HG03060 (cell line): ENCODE measurements around the gene SLC22A3.
"Not testable (repeated sequence)": the region's sequence is repeated elsewhere in the genome, so short reads cannot be mapped to it uniquely, and the experiment has no call there.

Experiments
- ATAC-seq: cut with Tn5 transposase; IDR thresholded peaks from one replicate; pipeline ENCODE4 v1.9.1; 2021; ENCODE audit warnings: low read depth, moderate number of reproducible peaks; ENCODE audit not compliant: unreplicated experiment

SLC22A3 gene

DNA sequence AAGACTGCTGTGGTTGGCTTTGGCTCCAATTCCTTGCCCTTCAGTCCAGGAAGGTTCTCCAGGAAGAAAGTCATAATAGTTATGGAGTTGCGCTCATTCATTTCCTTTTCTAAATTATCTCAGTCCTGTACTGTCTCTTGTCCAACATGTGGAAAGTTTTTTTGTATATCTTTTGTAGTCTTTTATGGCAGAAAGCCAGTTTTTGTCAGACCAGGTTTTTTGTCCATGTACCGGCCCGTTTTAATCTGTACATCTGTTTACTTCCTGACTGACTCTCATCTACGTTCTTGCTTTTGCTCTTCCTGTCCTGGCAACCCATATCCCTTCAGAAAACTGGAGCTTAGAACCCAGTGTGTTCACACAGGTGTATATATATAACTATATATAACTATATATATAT is 127.9 kb downstream of the SLC22A3 start:
- ATAC-seq = not testable (repeated sequence)

DNA sequence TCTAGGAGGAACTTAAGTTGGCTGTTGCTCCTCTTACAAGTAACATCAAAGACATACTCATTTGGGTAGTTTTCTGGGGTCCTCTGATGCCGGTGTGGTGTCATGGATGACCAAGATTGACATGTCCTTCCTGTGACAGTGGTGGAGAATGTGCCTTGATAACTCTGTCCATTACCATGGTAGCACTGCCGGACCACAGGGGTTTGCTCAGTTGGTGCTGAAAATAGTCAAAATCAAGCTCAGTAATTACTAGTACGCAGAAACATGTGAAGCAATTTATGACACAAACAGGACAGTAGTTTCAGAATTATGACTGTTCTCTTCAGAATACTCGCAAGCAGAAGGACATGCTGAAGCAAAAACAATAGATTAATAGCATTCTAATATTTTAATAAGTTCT is 128.9 kb downstream of the SLC22A3 start:
- ATAC-seq = not testable (repeated sequence)

DNA sequence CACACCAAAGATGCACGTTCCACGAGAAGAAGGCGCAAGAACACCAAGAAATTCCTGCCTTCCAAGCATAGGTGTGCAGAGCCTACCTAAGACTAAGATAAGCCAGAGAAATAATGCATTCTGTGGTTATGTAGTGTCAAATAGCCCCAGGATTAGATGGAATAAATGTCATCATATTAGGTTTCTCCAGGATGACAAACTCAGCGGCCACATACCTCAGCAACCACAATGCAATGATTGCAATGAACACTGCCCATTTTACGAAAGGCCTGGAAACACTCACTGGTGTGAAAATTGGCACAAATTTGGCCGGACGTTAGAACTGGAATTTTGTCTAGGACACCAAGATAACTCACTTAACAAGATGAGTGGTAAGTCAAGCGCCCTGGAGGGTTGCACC is 129.7 kb downstream of the SLC22A3 start:
- ATAC-seq = no peak

DNA sequence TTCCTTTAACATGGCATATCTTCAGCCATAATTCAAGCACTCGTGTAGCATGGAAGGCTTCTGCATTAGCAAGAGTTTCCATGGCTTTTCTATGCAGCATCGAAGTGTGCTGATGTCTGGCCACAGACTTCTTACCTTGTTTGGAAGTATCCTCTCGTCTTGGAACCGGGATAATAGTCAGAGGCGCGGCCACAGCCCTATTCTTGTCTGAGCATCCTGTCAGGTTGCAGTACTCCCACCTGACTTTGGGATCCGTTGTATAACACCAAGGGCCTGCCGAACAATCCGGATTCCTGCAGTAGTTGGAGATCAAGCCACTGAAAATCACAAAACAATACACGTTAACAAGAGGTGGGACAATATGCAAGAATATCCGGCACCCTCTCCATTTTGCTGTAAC is 138.9 kb downstream of the SLC22A3 start:
- ATAC-seq = no peak

DNA sequence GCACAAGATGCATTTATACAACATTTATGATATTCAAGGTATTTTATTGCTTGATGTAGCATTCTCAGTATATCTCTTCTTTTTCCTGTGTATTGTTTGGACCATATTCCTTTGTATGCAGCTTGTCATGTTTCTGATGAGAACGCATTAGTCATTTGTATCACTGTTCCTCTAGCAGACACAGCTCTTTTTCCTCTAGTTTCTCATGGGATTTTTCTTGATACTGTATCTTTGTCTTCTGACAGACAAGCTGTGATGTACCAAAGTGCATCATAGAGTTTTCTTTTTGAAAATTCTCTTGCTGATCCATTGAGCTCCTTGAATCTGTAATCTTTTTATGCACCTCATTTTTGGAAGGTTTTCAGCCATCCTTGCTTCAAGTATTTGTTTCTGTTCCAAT is 140.9 kb downstream of the SLC22A3 start:
- no peak for ATAC-seq

DNA sequence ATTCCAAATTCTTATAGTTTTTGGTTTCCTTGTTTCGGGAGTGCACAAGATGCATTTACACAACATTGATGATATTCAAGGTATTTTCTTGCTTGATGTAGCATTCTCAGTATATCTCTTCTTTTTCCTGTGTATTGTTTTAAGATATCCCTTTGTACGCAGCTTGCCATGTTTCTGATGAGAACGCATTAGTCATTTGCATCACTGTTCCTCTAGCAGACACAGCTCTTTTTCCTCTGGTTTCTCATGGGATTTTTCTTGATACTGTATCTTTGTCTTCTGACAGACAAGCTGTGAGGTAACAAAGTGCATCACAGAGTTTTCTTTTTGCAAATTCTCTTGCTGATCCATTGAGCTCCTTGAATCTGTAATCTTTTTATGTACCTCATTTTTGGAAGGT is 146.4 kb downstream of the SLC22A3 start:
- ATAC-seq = no peak

DNA sequence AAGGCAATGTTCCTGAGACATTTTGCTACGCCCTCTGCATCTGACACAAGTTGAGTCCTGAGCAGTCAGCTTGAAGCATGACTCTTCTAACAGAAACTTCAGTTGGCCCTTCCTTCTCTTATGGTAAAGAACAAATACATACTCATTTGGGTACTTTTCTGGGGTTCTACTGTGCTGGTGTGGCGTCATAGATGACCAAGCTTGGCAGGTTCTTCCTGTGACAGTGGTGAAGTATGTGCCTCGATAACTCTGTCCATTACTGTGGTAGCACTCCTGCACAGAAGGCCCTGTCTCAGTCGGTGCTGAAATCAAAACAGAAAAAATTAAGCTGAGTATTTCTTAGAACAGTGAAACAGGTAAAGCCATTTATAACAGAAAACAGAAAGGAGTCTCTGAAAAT is 152.5 kb downstream of the SLC22A3 start:
- no peak for ATAC-seq
